IMR-90 (cell line): Measurements from ENCODE around the gene TECPR2. TPM values are rescaled to one million over a fixed set of nuclear protein-coding genes. Genes with fewer than 3 reads are reported as not detected.

Experiments
- ATAC-seq: fragments of 200-7000 bp; cut with Tn5 transposase; 2 replicates; pipeline ENCODE4 v1.9.1; 2020; ENCODE audit warnings: low read depth, mild to moderate bottlenecking, moderate library complexity
- BruUV-seq: library from RNA; stranded (reverse); fragments of 400-500 nt; replicated peaks from 2 replicates; lab custom pipeline; 2021; lab: Mats Ljungman, UMichigan
- CTCF ChIA-PET: fragments of 300-600 bp; formaldehyde crosslinking; extraction: SDS; loops from one replicate; lab custom pipeline; 2021; ENCODE audit warnings: antibody characterized with exemption; lab: Yijun Ruan, JAX
- POLR2A ChIA-PET: fragments of 300-600 bp; sonication (Branson Sonifier 250); formaldehyde crosslinking; loops from one replicate; lab custom pipeline; 2022; ENCODE audit warnings: antibody characterized with exemption; ENCODE audit not compliant: unreplicated experiment; lab: Charles Lee
- DNase-seq: peaks from one replicate; pipeline ENCODE4 v3.0.0; 2013
- H2AFZ ChIP-seq: replicated peaks from 2 replicates; pipeline ENCODE3; 2013; ENCODE audit warnings: low read length, mild to moderate bottlenecking; ENCODE audit not compliant: poor library complexity
- H2AK5ac ChIP-seq: 2 replicates; pipeline ENCODE4 v1.6.1; 2013; ENCODE audit warnings: low read depth, low read length, inconsistent platforms
- H2AK9ac ChIP-seq: replicated peaks from 2 replicates; pipeline ENCODE3; 2013; ENCODE audit warnings: mild to moderate bottlenecking, low read depth, low read length, moderate library complexity; ENCODE audit not compliant: poor library complexity
- H2BK120ac ChIP-seq: 2 replicates; pipeline ENCODE4 v1.6.1; 2013; ENCODE audit warnings: low read depth, low read length, inconsistent platforms
- H2BK15ac ChIP-seq: 3 replicates; pipeline ENCODE4 v1.6.1; 2013; ENCODE audit warnings: low read depth, low read length, inconsistent platforms
- H2BK20ac ChIP-seq: 2 replicates; pipeline ENCODE4 v1.6.1; 2013; ENCODE audit warnings: low read depth, mild to moderate bottlenecking, inconsistent platforms, low read length, moderate library complexity
- H2BK5ac ChIP-seq: 2 replicates; pipeline ENCODE4 v1.6.1; 2013; ENCODE audit warnings: mild to moderate bottlenecking, low read depth, low read length, inconsistent platforms; ENCODE audit not compliant: poor library complexity, severe bottlenecking
- H3K14ac ChIP-seq: replicated peaks from 2 replicates; pipeline ENCODE4 v1.6.1; 2013; ENCODE audit warnings: low read depth, low read length, inconsistent platforms
- H3K18ac ChIP-seq: 2 replicates; pipeline ENCODE4 v1.6.1; 2013; ENCODE audit warnings: low read depth, low read length, control low read depth
- H3K23ac ChIP-seq: 2 replicates; pipeline ENCODE4 v1.6.1; 2013; ENCODE audit warnings: low read depth, low read length, inconsistent platforms
- H3K27ac ChIP-seq: 2 replicates; pipeline ENCODE4 v1.5.1; 2013; ENCODE audit warnings: mild to moderate bottlenecking, control low read depth, low read length; ENCODE audit not compliant: insufficient read depth
- H3K27me3 ChIP-seq: 2 replicates; pipeline ENCODE4 v1.6.1; 2013; ENCODE audit warnings: low read length; ENCODE audit not compliant: control insufficient read depth, insufficient read depth
- H3K36me3 ChIP-seq: 2 replicates; pipeline ENCODE4 v1.6.1; 2013; ENCODE audit warnings: low read length, mixed read lengths; ENCODE audit not compliant: control insufficient read depth, insufficient read depth
- H3K4ac ChIP-seq: 2 replicates; pipeline ENCODE4 v1.6.1; 2013; ENCODE audit warnings: low read depth, low read length, inconsistent platforms
- H3K4me1 ChIP-seq: 2 replicates; pipeline ENCODE4 v1.6.1; 2013; ENCODE audit warnings: low read length, mixed read lengths; ENCODE audit not compliant: control insufficient read depth, insufficient read depth
- H3K4me2 ChIP-seq: 2 replicates; pipeline ENCODE4 v1.6.1; 2013; ENCODE audit warnings: low read depth, mild to moderate bottlenecking, control low read depth, low read length, moderate library complexity
- H3K4me3 ChIP-seq: 2 replicates; pipeline ENCODE4 v1.5.1; 2013; ENCODE audit warnings: low read depth, mild to moderate bottlenecking, control low read depth, low read length, moderate library complexity; ENCODE audit not compliant: insufficient read depth
- H3K56ac ChIP-seq: 2 replicates; pipeline ENCODE4 v1.6.1; 2013; ENCODE audit warnings: low read length, inconsistent platforms; ENCODE audit not compliant: insufficient read depth; ENCODE audit errors: extremely low read depth
- H3K79me1 ChIP-seq, 2 experiments: 2 replicates each; pipeline ENCODE4 v1.6.1; 2013; ENCODE audit warnings: low read length in 2 of 2, inconsistent platforms in 1 of 2, low read depth in 1 of 2
- H3K9ac ChIP-seq: 2 replicates; pipeline ENCODE4 v1.6.1; 2013; ENCODE audit warnings: low read depth, low read length, control low read depth
- H3K9me1 ChIP-seq: 2 replicates; pipeline ENCODE4 v1.6.1; 2013; ENCODE audit warnings: low read length, inconsistent platforms; ENCODE audit not compliant: insufficient read depth
- H3K9me3 ChIP-seq: 2 replicates; pipeline ENCODE4 v1.6.1; 2013; ENCODE audit warnings: low read length; ENCODE audit not compliant: control insufficient read depth, insufficient read depth
- H4K20me1 ChIP-seq: 2 replicates; pipeline ENCODE4 v1.6.1; 2013; ENCODE audit warnings: low read length, inconsistent platforms; ENCODE audit not compliant: insufficient read depth
- H4K5ac ChIP-seq: 2 replicates; pipeline ENCODE4 v1.6.1; 2013; ENCODE audit warnings: mild to moderate bottlenecking, low read depth, low read length, control low read depth
- H4K8ac ChIP-seq, 2 experiments: 2 replicates each; pipeline ENCODE4 v1.6.1; 2013; ENCODE audit warnings: low read depth in 2 of 2, low read length in 2 of 2, control low read depth in 1 of 2, inconsistent platforms in 1 of 2
- H4K91ac ChIP-seq: 2 replicates; pipeline ENCODE4 v1.6.1; 2013; ENCODE audit warnings: low read depth, low read length, inconsistent platforms; ENCODE audit not compliant: insufficient read depth
- BHLHE40 ChIP-seq: fragments of 150-350 bp; IDR thresholded peaks from 2 replicates; pipeline ENCODE4 v1.6.1; 2016; ENCODE audit warnings: mild to moderate bottlenecking, low read depth, low read length
- CEBPB ChIP-seq: IDR thresholded peaks from 2 replicates; pipeline ENCODE4 v1.6.1; 2012; ENCODE audit warnings: low read depth, low read length, improper control_type of control experiment
- CHD1 ChIP-seq: IDR thresholded peaks from 2 replicates; pipeline ENCODE4 v1.6.1; 2012; ENCODE audit warnings: low read depth, low read length, improper control_type of control experiment
- FOS ChIP-seq: fragments of 150-350 bp; IDR thresholded peaks from 2 replicates; pipeline ENCODE4 v1.6.1; 2016; ENCODE audit warnings: low read depth, low read length
- MAFK ChIP-seq: IDR thresholded peaks from 2 replicates; pipeline ENCODE4 v1.6.1; 2012; ENCODE audit warnings: low read depth, low read length, improper control_type of control experiment
- MAZ ChIP-seq: IDR thresholded peaks from 2 replicates; pipeline ENCODE4 v1.6.1; 2012; ENCODE audit warnings: low read depth, mild to moderate bottlenecking, low read length, improper control_type of control experiment, moderate library complexity, borderline replicate concordance
- MXI1 ChIP-seq: IDR thresholded peaks from 2 replicates; pipeline ENCODE4 v1.6.1; 2012; ENCODE audit warnings: low read depth, mild to moderate bottlenecking, low read length, moderate library complexity, borderline replicate concordance
- NFE2L2 ChIP-seq: fragments of 150-350 bp; IDR thresholded peaks from 2 replicates; pipeline ENCODE4 v1.6.1; 2016; ENCODE audit warnings: low read depth, mild to moderate bottlenecking, low read length
- POLR2A ChIP-seq: IDR thresholded peaks from 2 replicates; pipeline ENCODE4 v1.6.1; 2012; ENCODE audit warnings: mild to moderate bottlenecking, low read depth, low read length
- RAD21 ChIP-seq: IDR thresholded peaks from 2 replicates; pipeline ENCODE4 v1.6.1; 2012; ENCODE audit warnings: low read length, improper control_type of control experiment
- RCOR1 ChIP-seq: IDR thresholded peaks from 2 replicates; pipeline ENCODE4 v1.6.1; 2012; ENCODE audit warnings: mild to moderate bottlenecking, low read length, improper control_type of control experiment; ENCODE audit not compliant: insufficient replicate concordance
- RFX5 ChIP-seq: IDR thresholded peaks from 2 replicates; pipeline ENCODE4 v1.8.0; 2012; ENCODE audit warnings: low read depth, mild to moderate bottlenecking, low read length, moderate library complexity
- SMC3 ChIP-seq: fragments of 150-350 bp; IDR thresholded peaks from 2 replicates; pipeline ENCODE4 v1.6.1; 2016; ENCODE audit warnings: low read depth, mild to moderate bottlenecking, antibody characterized with exemption, low read length, moderate library complexity
- WGBS, 2 experiments: methylation state at CpG; one replicate each; pipeline versions ENCODE4 v1.1.5 to v1.1.7; 2013; ENCODE audit warnings: missing lambda C conversion rate in 2 of 2; ENCODE audit not compliant: insufficient read length in 1 of 2; ENCODE audit errors: extremely low coverage in 2 of 2; 5-methylcytosine and 5-hydroxymethylcytosine counted together
- dilution Hi-C: fragments of 300-500 bp; cut with HindIII; formaldehyde crosslinking; loops from one replicate; pipeline ENCODE4 v1.14.3; 2018; ENCODE audit warnings: low sequenced_read_pairs; ENCODE audit not compliant: unreplicated experiment
- in situ Hi-C: fragments of 300-500 bp; cut with MboI; formaldehyde crosslinking; loops from 3 replicates; pipeline ENCODE4 v1.14.3; 2019; ENCODE audit warnings: low sequenced_read_pairs, inconsistent platforms, mixed read lengths
- intact Hi-C: fragments of 100-400 bp; cut with micrococcal nuclease; formaldehyde crosslinking; loops from 2 replicates; pipeline ENCODE4 v1.10.0; 2022
- polyA plus RNA-seq, 3 experiments: library from polyadenylated mRNA; depleted of rRNA; stranded (reverse); fragments of >200 nt; gene quantifications; 2 replicates each; pipeline ENCODE4 v1.2.3, GENCODE V29; 2012; ENCODE audit warnings: low replicate concordance in 1 of 3
- total RNA-seq: library from RNA; depleted of rRNA; stranded (reverse); fragments of >200 nt; gene quantifications from 2 replicates; pipeline ENCODE4 v1.2.3, GENCODE V29; 2012
- TF ChIP-seq, protein P1 (sequence below): conservative IDR thresholded peaks from 2 replicates; pipeline ENCODE4 v1.5.1; 2012; ENCODE audit warnings: mild to moderate bottlenecking, low read depth, low read length, improper control_type of control experiment
- TF ChIP-seq, protein P2 (sequence below): fragments of 150-350 bp; IDR thresholded peaks from 2 replicates; pipeline ENCODE4 v1.6.1; 2017; ENCODE audit warnings: mild to moderate bottlenecking, antibody characterized with exemption, low read length, low read depth
- TF ChIP-seq, protein P3 (sequence below): fragments of 150-350 bp; IDR thresholded peaks from 2 replicates; pipeline ENCODE4 v1.6.1; 2016; ENCODE audit warnings: low read depth, mild to moderate bottlenecking, low read length, moderate library complexity, borderline replicate concordance

Gene TECPR2
- total and polyA plus RNA-seq, 2 of the 4 experiments (the other 2 are of a cell fraction): 9.5 to 11.7 TPM

DNA sequence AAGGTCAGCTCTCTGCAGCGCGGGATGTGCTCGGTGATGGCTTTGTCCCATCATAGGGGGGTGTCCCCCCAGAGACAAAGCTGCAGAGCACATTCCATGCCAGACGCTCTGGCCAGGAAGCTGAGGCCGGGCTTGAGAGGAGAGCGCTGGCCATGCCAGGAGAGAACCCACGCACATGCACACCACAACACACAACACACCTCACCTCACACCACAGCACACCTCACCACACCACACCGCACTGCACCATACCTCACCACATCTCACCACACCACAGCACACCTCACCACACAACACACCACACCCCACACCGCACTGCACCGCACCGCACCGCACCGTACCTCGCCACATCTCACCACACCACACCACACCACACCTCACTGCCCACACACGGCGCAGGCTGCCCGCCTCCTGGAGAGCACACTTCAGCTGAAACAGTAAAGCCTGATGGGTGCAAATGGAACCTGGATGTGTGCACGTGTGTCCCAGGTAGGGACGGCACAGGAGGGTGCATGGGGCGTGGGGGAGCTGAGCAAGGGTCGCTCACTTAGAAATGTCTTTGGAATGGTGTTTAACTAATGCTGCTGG is 136.0 kb downstream of the TECPR2 start:
- no peak for TF ChIP-seq CHD1
- TF ChIP-seq BHLHE40: no peak
- TF ChIP-seq, protein P1, sequence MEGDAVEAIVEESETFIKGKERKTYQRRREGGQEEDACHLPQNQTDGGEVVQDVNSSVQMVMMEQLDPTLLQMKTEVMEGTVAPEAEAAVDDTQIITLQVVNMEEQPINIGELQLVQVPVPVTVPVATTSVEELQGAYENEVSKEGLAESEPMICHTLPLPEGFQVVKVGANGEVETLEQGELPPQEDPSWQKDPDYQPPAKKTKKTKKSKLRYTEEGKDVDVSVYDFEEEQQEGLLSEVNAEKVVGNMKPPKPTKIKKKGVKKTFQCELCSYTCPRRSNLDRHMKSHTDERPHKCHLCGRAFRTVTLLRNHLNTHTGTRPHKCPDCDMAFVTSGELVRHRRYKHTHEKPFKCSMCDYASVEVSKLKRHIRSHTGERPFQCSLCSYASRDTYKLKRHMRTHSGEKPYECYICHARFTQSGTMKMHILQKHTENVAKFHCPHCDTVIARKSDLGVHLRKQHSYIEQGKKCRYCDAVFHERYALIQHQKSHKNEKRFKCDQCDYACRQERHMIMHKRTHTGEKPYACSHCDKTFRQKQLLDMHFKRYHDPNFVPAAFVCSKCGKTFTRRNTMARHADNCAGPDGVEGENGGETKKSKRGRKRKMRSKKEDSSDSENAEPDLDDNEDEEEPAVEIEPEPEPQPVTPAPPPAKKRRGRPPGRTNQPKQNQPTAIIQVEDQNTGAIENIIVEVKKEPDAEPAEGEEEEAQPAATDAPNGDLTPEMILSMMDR: no peak
- no peak for TF ChIP-seq NFE2L2
- no peak for TF ChIP-seq RCOR1
- TF ChIP-seq CEBPB: no peak
- no peak for TF ChIP-seq RFX5
- TF ChIP-seq, protein P2, sequence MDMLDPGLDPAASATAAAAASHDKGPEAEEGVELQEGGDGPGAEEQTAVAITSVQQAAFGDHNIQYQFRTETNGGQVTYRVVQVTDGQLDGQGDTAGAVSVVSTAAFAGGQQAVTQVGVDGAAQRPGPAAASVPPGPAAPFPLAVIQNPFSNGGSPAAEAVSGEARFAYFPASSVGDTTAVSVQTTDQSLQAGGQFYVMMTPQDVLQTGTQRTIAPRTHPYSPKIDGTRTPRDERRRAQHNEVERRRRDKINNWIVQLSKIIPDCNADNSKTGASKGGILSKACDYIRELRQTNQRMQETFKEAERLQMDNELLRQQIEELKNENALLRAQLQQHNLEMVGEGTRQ: no peak
- TF ChIP-seq MXI1: no peak
- TF ChIP-seq POLR2A: no peak
- TF ChIP-seq, protein P3, sequence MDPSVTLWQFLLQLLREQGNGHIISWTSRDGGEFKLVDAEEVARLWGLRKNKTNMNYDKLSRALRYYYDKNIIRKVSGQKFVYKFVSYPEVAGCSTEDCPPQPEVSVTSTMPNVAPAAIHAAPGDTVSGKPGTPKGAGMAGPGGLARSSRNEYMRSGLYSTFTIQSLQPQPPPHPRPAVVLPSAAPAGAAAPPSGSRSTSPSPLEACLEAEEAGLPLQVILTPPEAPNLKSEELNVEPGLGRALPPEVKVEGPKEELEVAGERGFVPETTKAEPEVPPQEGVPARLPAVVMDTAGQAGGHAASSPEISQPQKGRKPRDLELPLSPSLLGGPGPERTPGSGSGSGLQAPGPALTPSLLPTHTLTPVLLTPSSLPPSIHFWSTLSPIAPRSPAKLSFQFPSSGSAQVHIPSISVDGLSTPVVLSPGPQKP: no peak
- TF ChIP-seq RAD21: no peak
- no peak for TF ChIP-seq MAFK
- no peak for TF ChIP-seq FOS
- no peak for TF ChIP-seq MAZ
- no peak for TF ChIP-seq SMC3

More for the DNA sequence above, 136.0 kb downstream of the TECPR2 start:
- H2BK120ac ChIP-seq: no peak overlapping the region
- H2BK5ac ChIP-seq: no peak overlapping the region
- intact Hi-C loops (no loop called here), dilution Hi-C loops (no loop called here), in situ Hi-C loops (no loop called here)
- no peak overlapping the region for H3K56ac ChIP-seq
- no peak overlapping the region for H3K27ac ChIP-seq
- no peak overlapping the region for H3K4me2 ChIP-seq
- H3K4me1 ChIP-seq: no peaks in the 10 kb centered on the region
- no peaks in the 10 kb centered on the region for H4K20me1 ChIP-seq
- H4K91ac ChIP-seq: no peak overlapping the region
- no TSS peak for BruUV-seq
- no peak overlapping the region for H3K23ac ChIP-seq
- H3K18ac ChIP-seq: no peak overlapping the region
- no peak overlapping the region for H3K4me3 ChIP-seq
- ChIA-PET POLR2A (no interaction called here), CTCF (interaction anchor here (0.6 to 1.4 kb wide), 2 partner anchors 60 to 106 kb away, joined by 3 to 4 read pairs; no protein-coding TSS in a partner anchor)
- no peak overlapping the region for H4K5ac ChIP-seq
- no peak overlapping the region for H3K9ac ChIP-seq
- DNase-seq (no peak), ATAC-seq (no peak)
- peaks cover 24% of the 10 kb centered on the region for H3K36me3 ChIP-seq
- H2AK5ac ChIP-seq: no peak overlapping the region
- H2AFZ ChIP-seq: no peak overlapping the region
- H2BK20ac ChIP-seq: no peak overlapping the region
- H3K14ac ChIP-seq: no peak overlapping the region
- no peaks in the 10 kb centered on the region for H3K27me3 ChIP-seq
- H4K8ac ChIP-seq: no peak overlapping the region
- no peak overlapping the region for H2BK15ac ChIP-seq
- H2AK9ac ChIP-seq: no peak overlapping the region
- no peak overlapping the region for H3K4ac ChIP-seq
- 96 to 100% methylated on average over 1 to 3 of the region's 21 CpGs for WGBS, 2 experiments
- no peaks in the 10 kb centered on the region for H3K9me3 ChIP-seq
- no peaks in the 10 kb centered on the region; the same call in 1 of the 2 replicates for H3K9me1 ChIP-seq
- H3K79me1 ChIP-seq: peaks cover 0 to 4% of the 10 kb centered on the region in 2 experiments; a peak in 1 of 4 replicates
